ENCODE results near the gene BEND7. TPM values are rescaled to one million over a fixed set of nuclear protein-coding genes. Genes with fewer than 3 reads are reported as not detected.

Gene BEND7
- total and polyA plus RNA-seq, 9 of the 15 experiments (the other 6 are each of a cell fraction or from before 2014, with no cell fraction given): 1.3 to 11.4 (median 5.2) TPM

GRCh38 chr10:13525663-13526062 lies 3.2 kb downstream of the BEND7 start (continued):
- TF ChIP-seq ZNF75A (CRISPR knock-in tag; IDR thresholded peaks at IDR 0.05) (no peak), NCOA1 (IDR thresholded peaks at IDR 0.05; ENCODE audit: low read depth) (no peak), TBL1XR1 (IDR thresholded peaks at IDR 0.05; ENCODE audit: low read length in 2 of 2) (no peak), YY1 (IDR thresholded peaks at IDR 0.05; ENCODE audit: borderline replicate concordance in 1 of 3, control insufficient read depth in 1 of 3, extremely low read depth in 1 of 3, insufficient read depth in 3 of 3, insufficient read length in 1 of 3, insufficient replicate concordance in 2 of 3, low read depth in 1 of 3, low read length in 2 of 3) (no peak), LCOR (CRISPR knock-in tag; IDR thresholded peaks at IDR 0.05) (no peak), SP2 (IDR thresholded peaks at IDR 0.05; ENCODE audit: extremely low read depth, low read depth, low read length, poor library complexity, severe bottlenecking) (no peak), KAT8 (IDR thresholded peaks at IDR 0.05; ENCODE audit: low read depth) (no peak), MAFF (IDR thresholded peaks at IDR 0.05; ENCODE audit: low read length) (peak; percentile 93), CXXC5 (CRISPR knock-in tag; IDR thresholded peaks at IDR 0.05) (no peak), TFAM (CRISPR knock-in tag; conservative IDR thresholded peaks at IDR 0.05) (no peak), NR0B1 (IDR thresholded peaks at IDR 0.05; ENCODE audit: partially characterized antibody) (no peak), GTF2F1 (IDR thresholded peaks at IDR 0.05; ENCODE audit: low read depth, low read length) (no peak), ZNF316 (IDR thresholded peaks at IDR 0.05) (peak; percentile 93), L3MBTL2 (IDR thresholded peaks at IDR 0.05) (no peak), MAFG (tag; conservative IDR thresholded peaks at IDR 0.05) (peak; percentile 91), ARID1B (IDR thresholded peaks at IDR 0.05) (no peak), ATF4 (CRISPR knock-in tag; IDR thresholded peaks at IDR 0.05) (no peak), SNAPC5 (CRISPR knock-in tag; IDR thresholded peaks at IDR 0.05) (no peak), ZKSCAN8 (CRISPR knock-in tag; IDR thresholded peaks at IDR 0.05) (no peak), ZSCAN32 (CRISPR knock-in tag; IDR thresholded peaks at IDR 0.05) (no peak), ETS1 (conservative IDR thresholded peaks at IDR 0.05; ENCODE audit: control insufficient read depth, low read depth, low read length) (no peak), ZNF165 (CRISPR knock-in tag; IDR thresholded peaks at IDR 0.05; ENCODE audit: borderline replicate concordance) (no peak), FOXJ3 (CRISPR knock-in tag; IDR thresholded peaks at IDR 0.05) (no peak), FOXK1 (CRISPR knock-in tag; IDR thresholded peaks at IDR 0.05; ENCODE audit: borderline replicate concordance) (no peak)
- TF ChIP-seq, protein P1, sequence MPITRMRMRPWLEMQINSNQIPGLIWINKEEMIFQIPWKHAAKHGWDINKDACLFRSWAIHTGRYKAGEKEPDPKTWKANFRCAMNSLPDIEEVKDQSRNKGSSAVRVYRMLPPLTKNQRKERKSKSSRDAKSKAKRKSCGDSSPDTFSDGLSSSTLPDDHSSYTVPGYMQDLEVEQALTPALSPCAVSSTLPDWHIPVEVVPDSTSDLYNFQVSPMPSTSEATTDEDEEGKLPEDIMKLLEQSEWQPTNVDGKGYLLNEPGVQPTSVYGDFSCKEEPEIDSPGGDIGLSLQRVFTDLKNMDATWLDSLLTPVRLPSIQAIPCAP (CRISPR knock-in tag; IDR thresholded peaks at IDR 0.05; ENCODE audit: borderline replicate concordance): no peak

Measured in K562 (cell line).